Mucosa of rectum (tissue), 2 donors: ENCODE measurements around the gene PTPRN.
A peak's percentile ranks its signal among the peaks of the same experiment; 100 is the strongest.

ENCODE experiments used
- H3K27ac ChIP-seq, 2 donors: one replicate each; pipeline ENCODE4 v1.7.0; 2013; ENCODE audit warnings: inconsistent platforms in 2 of 2, low read depth in 2 of 2, low read length in 2 of 2
- H3K27me3 ChIP-seq, 2 donors: one replicate each; pipeline ENCODE4 v1.7.0; 2013; ENCODE audit warnings: low read length in 2 of 2; ENCODE audit not compliant: control insufficient read depth in 2 of 2, insufficient read depth in 2 of 2
- H3K36me3 ChIP-seq, 2 donors: one replicate each; pipeline ENCODE4 v1.7.0; 2013; ENCODE audit warnings: low read length in 2 of 2; ENCODE audit not compliant: control insufficient read depth in 2 of 2, insufficient read depth in 2 of 2
- H3K4me1 ChIP-seq, 2 donors: one replicate each; pipeline ENCODE4 v1.7.0; 2013; ENCODE audit warnings: low read length in 2 of 2, mild to moderate bottlenecking in 1 of 2; ENCODE audit not compliant: control insufficient read depth in 2 of 2, insufficient read depth in 2 of 2
- H3K4me3 ChIP-seq, 2 donors: one replicate each; pipeline ENCODE4 v1.7.0; 2013; ENCODE audit warnings: low read length in 2 of 2
- H3K9ac ChIP-seq, 2 donors: one replicate each; pipeline ENCODE4 v1.7.0; 2013; ENCODE audit warnings: low read length in 2 of 2, low read depth in 1 of 2, mild to moderate bottlenecking in 1 of 2
- H3K9me3 ChIP-seq, 2 donors: one replicate each; pipeline ENCODE4 v1.7.0; 2013; ENCODE audit warnings: low read length in 2 of 2; ENCODE audit not compliant: control insufficient read depth in 2 of 2
- donor health status: healthy.
- donor health status: Normal muscosa, but diverticular disease.

PTPRN gene

GRCh38 chr2:219308142-219309101 is 779 bp downstream of the PTPRN start:
- Histone ChIP-seq H3K4me1 (no peaks in the 10 kb centered on the region), H3K9me3 (no peaks in the 10 kb centered on the region), H3K27ac (no peak overlapping the region), H3K27me3 (peaks cover 22 to 24% of the 10 kb centered on the region in 2 donors), H3K9ac (no peak overlapping the region), H3K4me3 (no peak overlapping the region), H3K36me3 (no peaks in the 10 kb centered on the region)

DNA sequence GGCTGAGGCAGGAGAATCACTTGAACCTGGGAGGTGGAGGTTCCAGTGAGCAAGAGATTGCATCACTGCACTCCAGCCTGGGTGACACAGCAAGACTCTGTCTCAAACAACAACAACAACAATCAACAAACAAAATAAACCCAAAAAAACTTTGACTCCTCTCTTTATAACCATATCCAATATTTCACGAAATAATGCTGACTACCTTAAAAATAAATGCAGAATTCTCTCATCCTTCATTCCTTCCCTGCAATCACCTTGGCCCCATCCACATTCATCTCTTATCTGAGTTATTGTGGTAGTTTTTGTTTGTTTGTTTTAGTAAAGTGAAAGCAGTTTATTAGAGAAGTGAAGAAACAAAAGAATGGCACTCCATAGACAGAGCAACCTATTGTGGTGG is 3.2 kb downstream of the PTPRN start:
- Histone ChIP-seq H3K9ac (no peak overlapping the region), H3K27ac (no peak overlapping the region), H3K4me3 (no peak overlapping the region), H3K9me3 (no peaks in the 10 kb centered on the region), H3K27me3 (peaks cover 37 to 41% of the 10 kb centered on the region in 2 donors), H3K4me1 (no peaks in the 10 kb centered on the region), H3K36me3 (no peaks in the 10 kb centered on the region)

DNA sequence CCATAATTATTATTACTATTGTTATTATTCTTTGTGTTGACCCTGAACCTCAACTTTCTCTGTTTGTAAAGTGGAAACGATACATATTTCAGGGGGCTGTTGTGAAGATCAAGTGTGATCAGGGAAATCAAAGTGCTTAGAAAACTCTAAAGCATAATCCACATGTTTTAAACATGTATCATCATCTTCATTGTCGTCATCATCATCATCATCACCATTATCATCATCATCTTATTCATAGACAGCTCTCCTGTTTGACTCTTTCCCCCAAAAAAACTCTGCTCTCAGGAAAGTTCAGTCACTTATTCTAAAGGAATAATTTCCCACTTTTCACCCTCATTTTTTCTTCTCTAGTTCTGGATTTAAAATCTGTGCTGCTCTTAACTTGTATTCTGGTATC is 5.0 kb downstream of the PTPRN start:
- Histone ChIP-seq H3K36me3 (no peaks in the 10 kb centered on the region), H3K27ac (no peak overlapping the region), H3K4me1 (no peaks in the 10 kb centered on the region), H3K4me3 (no peak overlapping the region), H3K27me3 (peaks cover 34 to 38% of the 10 kb centered on the region in 2 donors), H3K9me3 (no peaks in the 10 kb centered on the region), H3K9ac (no peak overlapping the region)

GRCh38 chr2:219302412-219302968 is 6.7 kb downstream of the PTPRN start:
- Histone ChIP-seq H3K9me3 (no peaks in the 10 kb centered on the region), H3K4me3 (no peak overlapping the region), H3K27ac (no peak overlapping the region), H3K4me1 (peaks cover 0 to 4% of the 10 kb centered on the region in 2 donors), H3K9ac (no peak overlapping the region), H3K27me3 (peaks cover 28 to 34% of the 10 kb centered on the region in 2 donors), H3K36me3 (no peaks in the 10 kb centered on the region)

DNA sequence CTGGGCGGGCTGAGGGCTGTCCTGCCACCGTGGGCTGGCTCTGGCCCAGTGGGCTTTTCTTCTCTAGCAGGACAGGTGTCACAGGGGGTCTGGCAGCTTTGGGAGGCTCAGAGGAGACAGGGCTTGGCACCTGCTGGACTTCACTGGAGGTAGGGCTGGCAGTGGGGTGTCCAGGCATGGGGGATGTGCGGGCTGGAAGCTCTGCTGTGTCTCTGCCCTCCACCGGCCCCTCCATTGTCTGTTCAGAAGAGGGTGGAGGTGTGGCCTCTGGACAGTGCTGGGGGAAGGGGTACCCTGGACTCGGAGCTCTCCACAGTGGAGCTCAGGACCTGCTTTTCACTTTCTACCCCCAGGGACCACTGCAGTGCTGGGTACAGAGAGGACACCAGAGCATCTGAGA is 9.2 kb downstream of the PTPRN start:
- Histone ChIP-seq H3K4me1 (peaks cover 0 to 4% of the 10 kb centered on the region in 2 donors), H3K36me3 (no peaks in the 10 kb centered on the region), H3K27me3 (peaks cover 28 to 32% of the 10 kb centered on the region in 2 donors), H3K9ac (no peak overlapping the region), H3K27ac (no peak overlapping the region), H3K4me3 (no peak overlapping the region), H3K9me3 (no peaks in the 10 kb centered on the region)

- Histone ChIP-seq H3K27ac (no peak overlapping the region), H3K9ac (no peak overlapping the region), H3K9me3 (no peaks in the 10 kb centered on the region), H3K4me1 (peaks cover 0 to 6% of the 10 kb centered on the region in 2 donors), H3K4me3 (no peak overlapping the region), H3K36me3 (no peaks in the 10 kb centered on the region), H3K27me3 (peaks cover 28 to 32% of the 10 kb centered on the region in 2 donors)
These were observed 9.8 kb downstream of the PTPRN start for GRCh38 chr2:219299372-219299760.

DNA sequence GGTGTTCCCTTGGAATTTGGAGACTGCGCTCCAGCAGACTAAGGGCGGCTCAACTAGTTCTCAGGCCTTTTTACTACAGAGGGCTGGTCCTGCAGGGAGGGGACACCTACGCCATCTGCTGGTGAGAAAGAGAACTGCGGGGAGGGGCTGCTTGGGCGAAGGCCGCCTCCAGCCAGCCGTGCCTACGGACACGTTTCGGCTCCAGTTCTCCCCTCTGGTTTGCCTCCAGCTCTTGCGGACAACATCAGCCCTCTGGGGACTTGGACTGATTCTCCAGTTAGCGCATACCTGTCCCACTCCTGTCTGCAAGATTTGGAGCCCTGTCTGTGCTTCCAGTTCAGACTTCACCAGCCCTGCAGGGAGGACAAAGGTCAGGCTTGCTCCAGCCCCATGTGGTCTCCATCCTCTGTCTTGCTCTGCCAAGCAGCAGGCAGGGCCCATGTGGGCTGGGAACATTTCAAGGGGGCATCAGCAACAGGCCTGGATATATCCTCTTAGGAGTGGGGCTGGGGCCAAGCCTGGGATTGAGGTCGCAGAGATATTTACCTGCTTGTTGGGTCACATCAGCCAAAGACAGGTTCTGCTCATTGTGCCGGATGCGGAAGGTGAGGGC is 10.3 kb downstream of the PTPRN start:
- Histone ChIP-seq H3K4me1 (peaks cover 0 to 9% of the 10 kb centered on the region in 2 donors), H3K36me3 (no peaks in the 10 kb centered on the region), H3K9me3 (no peaks in the 10 kb centered on the region), H3K27me3 (peaks cover 28 to 31% of the 10 kb centered on the region in 2 donors), H3K27ac (no peak overlapping the region), H3K4me3 (peak overlapping the region; percentile 19 to 42), H3K9ac (no peak overlapping the region)

DNA sequence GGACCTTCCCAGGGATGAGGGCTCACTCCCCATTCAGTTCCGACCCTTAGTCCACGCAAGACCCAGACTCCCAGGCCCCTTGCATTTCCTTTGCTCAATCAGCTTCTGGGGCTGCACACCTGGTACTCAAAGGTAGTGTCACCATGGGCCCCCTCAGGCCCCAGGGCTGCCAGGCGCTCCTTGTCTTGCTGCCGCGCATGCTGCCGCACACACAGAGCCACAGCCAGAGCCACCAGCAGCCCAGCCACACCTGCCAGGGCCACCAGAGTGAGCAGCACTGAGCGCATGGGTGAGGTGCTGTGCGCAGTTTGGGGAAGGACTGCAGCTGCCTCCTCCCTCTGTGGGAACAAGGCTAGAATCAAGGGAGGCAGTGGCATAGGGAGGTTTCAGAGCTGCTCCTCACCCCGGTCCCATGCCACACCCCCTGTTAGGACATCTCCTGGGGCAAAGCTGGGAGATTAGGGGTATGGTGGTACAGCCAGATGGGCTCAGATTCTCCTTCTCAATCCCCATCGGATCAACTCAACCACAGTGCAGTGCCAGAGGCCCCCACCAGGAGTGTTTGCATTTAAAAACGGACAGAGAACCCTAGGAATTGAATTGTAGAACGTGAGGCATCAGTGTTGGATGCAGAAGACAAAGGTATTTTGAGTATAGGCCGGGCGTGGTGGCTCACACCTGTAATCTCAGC is 11.3 kb downstream of the PTPRN start:
- Histone ChIP-seq H3K36me3 (no peaks in the 10 kb centered on the region), H3K27ac (no peak overlapping the region), H3K9ac (no peak overlapping the region), H3K9me3 (no peaks in the 10 kb centered on the region), H3K4me1 (peaks cover 0 to 9% of the 10 kb centered on the region in 2 donors), H3K4me3 (no peak overlapping the region), H3K27me3 (peaks cover 22 to 25% of the 10 kb centered on the region in 2 donors)

- Histone ChIP-seq H3K27ac (no peak overlapping the region), H3K4me3 (no peak overlapping the region), H3K9me3 (no peaks in the 10 kb centered on the region), H3K9ac (no peak overlapping the region), H3K36me3 (no peaks in the 10 kb centered on the region), H3K4me1 (peaks cover 0 to 9% of the 10 kb centered on the region in 2 donors), H3K27me3 (peaks cover 13 to 18% of the 10 kb centered on the region in 2 donors)
These were observed 12.4 kb downstream of the PTPRN start for GRCh38 chr2:219296631-219297391.
